ENCODE measurements around the gene ITK.
"Not testable (repeated sequence)": the region's sequence is repeated elsewhere in the genome, so short reads cannot be mapped to it uniquely, and the experiment has no call there.

ITK gene

GRCh38 chr5:157244704-157245103 lies 64.1 kb downstream of the ITK start:
- not testable (repeated sequence) for H3K4me3 ChIP-seq (ENCODE audit: low read depth, low read length)

GRCh38 chr5:157245476-157245875 lies 64.8 kb downstream of the ITK start:
- H3K4me3 ChIP-seq (ENCODE audit: low read depth, low read length): no peak overlapping the region

- no peak overlapping the region for H3K4me3 ChIP-seq (ENCODE audit: low read depth, low read length)
Observed at GRCh38 chr5:157245886-157246285, 65.2 kb downstream of the ITK start.

- H3K4me3 ChIP-seq (ENCODE audit: low read depth, low read length): no peak overlapping the region
Observed at GRCh38 chr5:157247267-157247666, 66.6 kb downstream of the ITK start.

GRCh38 chr5:157248821-157249470 lies 68.3 kb downstream of the ITK start:
- no peak overlapping the region for H3K4me3 ChIP-seq (ENCODE audit: low read depth, low read length)

- no peak overlapping the region for H3K4me3 ChIP-seq (ENCODE audit: low read depth, low read length)
Observed at GRCh38 chr5:157252711-157253465, 72.2 kb downstream of the ITK start.

GRCh38 chr5:157253547-157253946 lies 72.9 kb downstream of the ITK start:
- H3K4me3 ChIP-seq (ENCODE audit: low read depth, low read length): no peak overlapping the region

- H3K4me3 ChIP-seq (ENCODE audit: low read depth, low read length): no peak overlapping the region
Observed at GRCh38 chr5:157258450-157258849, 77.8 kb downstream of the ITK start.

GRCh38 chr5:157259699-157260098 lies 79.1 kb downstream of the ITK start:
- H3K4me3 ChIP-seq (ENCODE audit: low read depth, low read length): no peak overlapping the region

GRCh38 chr5:157263496-157264090 lies 83.0 kb downstream of the ITK start:
- H3K4me3 ChIP-seq (ENCODE audit: low read depth, low read length): no peak overlapping the region

- H3K4me3 ChIP-seq (ENCODE audit: low read depth, low read length): peak within 1 kb of the TSS; percentile 61
Observed at GRCh38 chr5:157265714-157266285, 85.2 kb downstream of the ITK start, which contains the start of gene CYFIP2. Gene CYFIP2 (plus strand): TSS chr5:157266123. CDS start chr5:157285362, 19,239 bp downstream.

GRCh38 chr5:157266286-157267007 lies 85.8 kb downstream of the ITK start:
- peak overlapping the region; percentile 55 for H3K4me3 ChIP-seq (ENCODE audit: low read depth, low read length)

GRCh38 chr5:157267025-157267424 lies 86.4 kb downstream of the ITK start:
- peak overlapping the region; percentile 55 for H3K4me3 ChIP-seq (ENCODE audit: low read depth, low read length)

- no peak overlapping the region for H3K4me3 ChIP-seq (ENCODE audit: low read depth, low read length)
Observed at GRCh38 chr5:157267761-157268480, 87.3 kb downstream of the ITK start.

- H3K4me3 ChIP-seq (ENCODE audit: low read depth, low read length): no peak overlapping the region
Observed at GRCh38 chr5:157269165-157269671, 88.6 kb downstream of the ITK start.

GRCh38 chr5:157269761-157270272 lies 89.2 kb downstream of the ITK start:
- no peak overlapping the region for H3K4me3 ChIP-seq (ENCODE audit: low read depth, low read length)

- no peak overlapping the region for H3K4me3 ChIP-seq (ENCODE audit: low read depth, low read length)
Observed at GRCh38 chr5:157270771-157271170, 90.1 kb downstream of the ITK start.

- no peak overlapping the region for H3K4me3 ChIP-seq (ENCODE audit: low read depth, low read length)
Observed at GRCh38 chr5:157271740-157272271, 91.2 kb downstream of the ITK start.

GRCh38 chr5:157273131-157273556 lies 92.5 kb downstream of the ITK start:
- H3K4me3 ChIP-seq (ENCODE audit: low read depth, low read length): no peak overlapping the region

GRCh38 chr5:157275403-157275802 lies 94.8 kb downstream of the ITK start:
- no peak overlapping the region for H3K4me3 ChIP-seq (ENCODE audit: low read depth, low read length)

Measured in iPS-11a (cell line).